Measurements from ENCODE around the gene C2orf92. TPM values are rescaled to one million over a fixed set of nuclear protein-coding genes. Genes with fewer than 3 reads are reported as not detected.

The C2orf92 gene
- total RNA-seq, 1 experiment from 2014 or later = 11.2 TPM

GRCh38 chr2:97704989-97705388, 35.5 kb downstream of the C2orf92 start:
- Histone ChIP-seq H3K4me2 (no peak overlapping the region), H3K4me3 (no peak overlapping the region), H3K9me2 (ENCODE audit: insufficient read depth) (no peaks in the 10 kb centered on the region), H3K36me3 (ENCODE audit: low read depth) (no peaks in the 10 kb centered on the region), H2AFZ (no peak overlapping the region), H3K79me2 (ENCODE audit: low read depth) (no peaks in the 10 kb centered on the region), H3K27me3 (ENCODE audit: insufficient read depth, low read depth) (peaks cover 19% of the 10 kb centered on the region; the same call in 1 of the 2 replicates), H4K20me1 (ENCODE audit: insufficient read depth) (no peaks in the 10 kb centered on the region), H3K27ac (no peak overlapping the region), H3K4me1 (replicated peaks; ENCODE audit: insufficient read depth) (no peaks in the 10 kb centered on the region), H3F3A (ENCODE audit: insufficient read depth, low read depth) (no peaks in the 10 kb centered on the region), H3K9me3 (ENCODE audit: insufficient read depth, low read depth) (no peaks in the 10 kb centered on the region)
- BruUV-seq (replicated peaks) = no TSS peak
- intact Hi-C loops (cut with micrococcal nuclease; ENCODE audit: unreplicated experiment) = loop anchor here (5.0 kb wide), 1 partner anchor 482 kb away; no protein-coding TSS in a partner anchor
- no peak for TF ChIP-seq EZH2 (IDR thresholded peaks at IDR 0.05; ENCODE audit: low read depth)
- POLR2A ChIA-PET (ENCODE audit: unreplicated experiment) = no interaction called here
- no peak for DNase-seq
- CTCF ChIA-PET = interaction anchor here (0.6 kb wide), 1 partner anchor 61 kb away, joined by 3 read pairs; no protein-coding TSS in a partner anchor

GRCh38 chr2:97706112-97706511, 36.6 kb downstream of the C2orf92 start:
- no peaks in the 10 kb centered on the region for H3K36me3 ChIP-seq (ENCODE audit: low read depth)
- DNase-seq = no peak
- no peaks in the 10 kb centered on the region for H3F3A ChIP-seq (ENCODE audit: insufficient read depth, low read depth)
- no peaks in the 10 kb centered on the region for H3K79me2 ChIP-seq (ENCODE audit: low read depth)
- H3K4me1 ChIP-seq (replicated peaks; ENCODE audit: insufficient read depth) = 0 out of 2 replicates have a peak, but pooled peaks cover 4% of the 10 kb centered on the region
- no peak overlapping the region for H3K4me2 ChIP-seq
- CTCF ChIA-PET = no interaction called here
- BruUV-seq (replicated peaks) = no TSS peak
- POLR2A ChIA-PET (ENCODE audit: unreplicated experiment) = no interaction called here
- no peak overlapping the region for H2AFZ ChIP-seq
- no peaks in the 10 kb centered on the region for H3K9me2 ChIP-seq (ENCODE audit: insufficient read depth)
- H3K9me3 ChIP-seq (ENCODE audit: insufficient read depth, low read depth) = no peaks in the 10 kb centered on the region
- intact Hi-C loops (cut with micrococcal nuclease; ENCODE audit: unreplicated experiment) = no loop called here
- no peak for TF ChIP-seq EZH2 (IDR thresholded peaks at IDR 0.05; ENCODE audit: low read depth)
- TF ChIP-seq, protein P1, sequence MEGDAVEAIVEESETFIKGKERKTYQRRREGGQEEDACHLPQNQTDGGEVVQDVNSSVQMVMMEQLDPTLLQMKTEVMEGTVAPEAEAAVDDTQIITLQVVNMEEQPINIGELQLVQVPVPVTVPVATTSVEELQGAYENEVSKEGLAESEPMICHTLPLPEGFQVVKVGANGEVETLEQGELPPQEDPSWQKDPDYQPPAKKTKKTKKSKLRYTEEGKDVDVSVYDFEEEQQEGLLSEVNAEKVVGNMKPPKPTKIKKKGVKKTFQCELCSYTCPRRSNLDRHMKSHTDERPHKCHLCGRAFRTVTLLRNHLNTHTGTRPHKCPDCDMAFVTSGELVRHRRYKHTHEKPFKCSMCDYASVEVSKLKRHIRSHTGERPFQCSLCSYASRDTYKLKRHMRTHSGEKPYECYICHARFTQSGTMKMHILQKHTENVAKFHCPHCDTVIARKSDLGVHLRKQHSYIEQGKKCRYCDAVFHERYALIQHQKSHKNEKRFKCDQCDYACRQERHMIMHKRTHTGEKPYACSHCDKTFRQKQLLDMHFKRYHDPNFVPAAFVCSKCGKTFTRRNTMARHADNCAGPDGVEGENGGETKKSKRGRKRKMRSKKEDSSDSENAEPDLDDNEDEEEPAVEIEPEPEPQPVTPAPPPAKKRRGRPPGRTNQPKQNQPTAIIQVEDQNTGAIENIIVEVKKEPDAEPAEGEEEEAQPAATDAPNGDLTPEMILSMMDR (conservative IDR thresholded peaks at IDR 0.05) = no peak
- no peak overlapping the region for H3K4me3 ChIP-seq
- peaks cover 19% of the 10 kb centered on the region; the same call in 1 of the 2 replicates for H3K27me3 ChIP-seq (ENCODE audit: insufficient read depth, low read depth)
- H3K27ac ChIP-seq = no peak overlapping the region
- no peaks in the 10 kb centered on the region for H4K20me1 ChIP-seq (ENCODE audit: insufficient read depth)

DNA sequence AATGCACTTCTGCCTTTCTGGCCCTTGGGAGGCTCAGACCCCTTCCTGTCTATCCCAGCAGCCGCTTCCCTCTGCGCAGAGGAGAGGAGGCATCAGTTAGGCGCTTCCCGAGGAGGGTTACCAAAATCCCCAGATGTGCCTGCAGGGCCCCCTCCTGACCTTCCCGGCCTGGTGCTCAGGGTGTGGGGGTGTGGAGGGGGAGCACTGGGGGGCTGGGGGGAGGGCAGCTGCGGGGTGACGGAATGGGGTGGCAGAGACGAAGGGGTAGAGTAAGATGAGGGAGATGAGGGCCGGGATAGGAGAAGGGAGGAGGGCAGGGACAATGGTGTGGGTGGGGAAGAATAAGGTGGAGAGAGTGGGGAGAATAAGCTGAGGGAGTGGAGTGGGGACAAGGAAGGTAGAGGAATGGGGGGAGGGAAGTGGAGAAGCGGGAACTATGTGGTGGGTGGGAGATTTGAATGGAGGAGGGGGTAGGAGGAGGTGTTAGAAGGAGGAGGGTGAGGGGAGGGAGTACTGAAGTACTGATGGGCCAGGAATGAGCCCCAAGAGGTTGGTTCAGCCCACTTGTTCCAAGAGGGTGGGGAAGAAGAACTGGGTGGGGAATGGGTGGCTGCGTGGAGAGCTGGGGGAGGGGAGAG, 37.3 kb downstream of the C2orf92 start:
- Histone ChIP-seq H4K20me1 (ENCODE audit: insufficient read depth) (no peaks in the 10 kb centered on the region), H3K27ac (no peak overlapping the region), H3K79me2 (ENCODE audit: low read depth) (no peaks in the 10 kb centered on the region), H3K9me3 (ENCODE audit: insufficient read depth, low read depth) (no peaks in the 10 kb centered on the region), H3K9me2 (ENCODE audit: insufficient read depth) (no peaks in the 10 kb centered on the region), H3K4me3 (no peak overlapping the region), H2AFZ (no peak overlapping the region), H3K36me3 (ENCODE audit: low read depth) (no peaks in the 10 kb centered on the region), H3K4me2 (no peak overlapping the region), H3K27me3 (ENCODE audit: insufficient read depth, low read depth) (peaks cover 19% of the 10 kb centered on the region; the same call in 1 of the 2 replicates), H3F3A (ENCODE audit: insufficient read depth, low read depth) (no peaks in the 10 kb centered on the region), H3K4me1 (replicated peaks; ENCODE audit: insufficient read depth) (0 out of 2 replicates have a peak, but pooled peaks cover 5% of the 10 kb centered on the region)
- POLR2A ChIA-PET (ENCODE audit: unreplicated experiment) = no interaction called here
- no TSS peak for BruUV-seq (replicated peaks)
- intact Hi-C loops (cut with micrococcal nuclease; ENCODE audit: unreplicated experiment) = no loop called here
- no peak for TF ChIP-seq EZH2 (IDR thresholded peaks at IDR 0.05; ENCODE audit: low read depth)
- TF ChIP-seq, protein P1 (conservative IDR thresholded peaks at IDR 0.05) = no peak
- no peak for DNase-seq
- CTCF ChIA-PET = no interaction called here
